ENCODE data around the gene KDM4B. TPM values are rescaled to one million over a fixed set of nuclear protein-coding genes. Genes with fewer than 3 reads are reported as not detected.

Gene KDM4B
- total RNA-seq, 1 donor: 22.1 TPM

GRCh38 chr19:5104871-5105351 lies 136.0 kb downstream of the KDM4B start:
- no peak for DNase-seq (ENCODE audit: insufficient read length, low spot score, missing footprints)
- Histone ChIP-seq H3K9me3 (ENCODE audit: low read depth, low read length) (no peaks in the 10 kb centered on the region), H3K4me1 (ENCODE audit: insufficient read depth, low read length) (peaks cover 3% of the 10 kb centered on the region), H3K27ac (ENCODE audit: low read depth, low read length) (no peak overlapping the region), H4K20me1 (ENCODE audit: insufficient read depth, low read length) (peaks cover 13% of the 10 kb centered on the region), H3K36me3 (ENCODE audit: insufficient read depth, low read length) (peaks cover 3% of the 10 kb centered on the region), H3K4me3 (ENCODE audit: insufficient read depth, low read length) (no peak overlapping the region), H2AFZ (ENCODE audit: low read length) (no peak overlapping the region), H3K27me3 (ENCODE audit: insufficient read depth, low read length) (no peaks in the 10 kb centered on the region), H3K4me2 (ENCODE audit: insufficient read depth, low read length) (no peak overlapping the region), H3K79me2 (ENCODE audit: insufficient read depth, low read length) (no peaks in the 10 kb centered on the region)
- no peak for TF ChIP-seq CTCF (IDR thresholded peaks at IDR 0.05; ENCODE audit: extremely low read depth, low read depth, low read length)

GRCh38 chr19:5106191-5106726 lies 137.3 kb downstream of the KDM4B start:
- no peak overlapping the region for H2AFZ ChIP-seq (ENCODE audit: low read length)
- no peaks in the 10 kb centered on the region for H3K79me2 ChIP-seq (ENCODE audit: insufficient read depth, low read length)
- H3K36me3 ChIP-seq (ENCODE audit: insufficient read depth, low read length): no peaks in the 10 kb centered on the region
- H3K27me3 ChIP-seq (ENCODE audit: insufficient read depth, low read length): no peaks in the 10 kb centered on the region
- H3K4me2 ChIP-seq (ENCODE audit: insufficient read depth, low read length): no peak overlapping the region
- no peaks in the 10 kb centered on the region for H3K9me3 ChIP-seq (ENCODE audit: low read depth, low read length)
- TF ChIP-seq CTCF (IDR thresholded peaks at IDR 0.05; ENCODE audit: extremely low read depth, low read depth, low read length): no peak
- DNase-seq (ENCODE audit: insufficient read length, low spot score, missing footprints): no peak
- peaks cover 3% of the 10 kb centered on the region for H3K4me1 ChIP-seq (ENCODE audit: insufficient read depth, low read length)
- H3K4me3 ChIP-seq (ENCODE audit: insufficient read depth, low read length): no peak overlapping the region
- no peak overlapping the region for H3K27ac ChIP-seq (ENCODE audit: low read depth, low read length)
- peaks cover 13% of the 10 kb centered on the region for H4K20me1 ChIP-seq (ENCODE audit: insufficient read depth, low read length)

GRCh38 chr19:5106971-5107370 lies 138.1 kb downstream of the KDM4B start:
- Histone ChIP-seq H3K4me2 (ENCODE audit: insufficient read depth, low read length) (no peak overlapping the region), H3K79me2 (ENCODE audit: insufficient read depth, low read length) (no peaks in the 10 kb centered on the region), H3K9me3 (ENCODE audit: low read depth, low read length) (no peaks in the 10 kb centered on the region), H3K27me3 (ENCODE audit: insufficient read depth, low read length) (no peaks in the 10 kb centered on the region), H3K27ac (ENCODE audit: low read depth, low read length) (no peak overlapping the region), H3K4me3 (ENCODE audit: insufficient read depth, low read length) (no peak overlapping the region), H3K4me1 (ENCODE audit: insufficient read depth, low read length) (peaks cover 3% of the 10 kb centered on the region), H4K20me1 (ENCODE audit: insufficient read depth, low read length) (peaks cover 10% of the 10 kb centered on the region), H3K36me3 (ENCODE audit: insufficient read depth, low read length) (peaks cover 7% of the 10 kb centered on the region), H2AFZ (ENCODE audit: low read length) (no peak overlapping the region)
- DNase-seq (ENCODE audit: insufficient read length, low spot score, missing footprints): no peak
- TF ChIP-seq CTCF (IDR thresholded peaks at IDR 0.05; ENCODE audit: extremely low read depth, low read depth, low read length): no peak

DNA sequence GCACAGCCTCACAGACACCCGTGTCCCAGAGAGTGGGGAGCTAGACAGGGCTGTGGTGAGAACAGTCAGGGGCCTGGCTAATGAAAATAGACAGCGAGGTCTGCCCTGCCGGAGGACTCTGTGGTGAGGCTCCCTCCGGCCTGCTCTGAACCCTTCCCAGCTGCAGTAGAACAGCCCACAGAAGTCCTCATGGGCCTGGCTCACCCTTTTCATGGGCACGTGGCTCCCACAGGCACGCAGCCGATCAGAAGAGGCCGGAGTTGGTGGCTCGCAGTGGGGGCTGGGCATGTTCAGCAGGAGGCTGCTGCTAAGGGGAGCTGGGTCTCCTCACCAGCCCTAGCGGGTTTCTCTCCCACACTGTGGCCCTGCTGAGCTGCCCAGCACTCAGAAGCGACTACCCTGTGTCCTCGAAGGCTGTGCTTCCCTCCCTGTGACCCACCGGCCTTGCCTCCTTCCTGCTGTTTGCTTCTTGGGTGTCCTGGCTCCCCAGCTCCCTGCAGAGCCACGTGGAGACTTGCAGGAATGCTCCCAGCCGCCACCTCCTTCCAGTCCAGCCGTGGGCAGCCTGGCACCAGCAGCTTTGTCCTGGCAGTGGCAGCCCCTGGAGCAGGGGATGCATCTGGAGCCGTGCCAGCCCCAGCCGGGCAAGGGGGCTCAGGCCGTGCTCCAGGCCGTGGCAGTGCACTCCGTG lies 138.7 kb downstream of the KDM4B start:
- no peak overlapping the region for H2AFZ ChIP-seq (ENCODE audit: low read length)
- H3K4me1 ChIP-seq (ENCODE audit: insufficient read depth, low read length): peaks cover 6% of the 10 kb centered on the region
- peaks cover 12% of the 10 kb centered on the region for H3K36me3 ChIP-seq (ENCODE audit: insufficient read depth, low read length)
- DNase-seq (ENCODE audit: insufficient read length, low spot score, missing footprints): no peak
- H3K9me3 ChIP-seq (ENCODE audit: low read depth, low read length): no peaks in the 10 kb centered on the region
- no peak overlapping the region for H3K27ac ChIP-seq (ENCODE audit: low read depth, low read length)
- no peak overlapping the region for H3K4me3 ChIP-seq (ENCODE audit: insufficient read depth, low read length)
- no peak overlapping the region for H3K4me2 ChIP-seq (ENCODE audit: insufficient read depth, low read length)
- peaks cover 10% of the 10 kb centered on the region for H4K20me1 ChIP-seq (ENCODE audit: insufficient read depth, low read length)
- H3K27me3 ChIP-seq (ENCODE audit: insufficient read depth, low read length): no peaks in the 10 kb centered on the region
- no peak for TF ChIP-seq CTCF (IDR thresholded peaks at IDR 0.05; ENCODE audit: extremely low read depth, low read depth, low read length)
- no peaks in the 10 kb centered on the region for H3K79me2 ChIP-seq (ENCODE audit: insufficient read depth, low read length)
